ENCODE measurements around the gene EPB41L1. TPM values are rescaled to one million over a fixed set of nuclear protein-coding genes. Genes with fewer than 3 reads are reported as not detected.

EPB41L1 gene
- total RNA-seq, result 10.7 and 11.9 TPM in 2 replicates

DNA sequence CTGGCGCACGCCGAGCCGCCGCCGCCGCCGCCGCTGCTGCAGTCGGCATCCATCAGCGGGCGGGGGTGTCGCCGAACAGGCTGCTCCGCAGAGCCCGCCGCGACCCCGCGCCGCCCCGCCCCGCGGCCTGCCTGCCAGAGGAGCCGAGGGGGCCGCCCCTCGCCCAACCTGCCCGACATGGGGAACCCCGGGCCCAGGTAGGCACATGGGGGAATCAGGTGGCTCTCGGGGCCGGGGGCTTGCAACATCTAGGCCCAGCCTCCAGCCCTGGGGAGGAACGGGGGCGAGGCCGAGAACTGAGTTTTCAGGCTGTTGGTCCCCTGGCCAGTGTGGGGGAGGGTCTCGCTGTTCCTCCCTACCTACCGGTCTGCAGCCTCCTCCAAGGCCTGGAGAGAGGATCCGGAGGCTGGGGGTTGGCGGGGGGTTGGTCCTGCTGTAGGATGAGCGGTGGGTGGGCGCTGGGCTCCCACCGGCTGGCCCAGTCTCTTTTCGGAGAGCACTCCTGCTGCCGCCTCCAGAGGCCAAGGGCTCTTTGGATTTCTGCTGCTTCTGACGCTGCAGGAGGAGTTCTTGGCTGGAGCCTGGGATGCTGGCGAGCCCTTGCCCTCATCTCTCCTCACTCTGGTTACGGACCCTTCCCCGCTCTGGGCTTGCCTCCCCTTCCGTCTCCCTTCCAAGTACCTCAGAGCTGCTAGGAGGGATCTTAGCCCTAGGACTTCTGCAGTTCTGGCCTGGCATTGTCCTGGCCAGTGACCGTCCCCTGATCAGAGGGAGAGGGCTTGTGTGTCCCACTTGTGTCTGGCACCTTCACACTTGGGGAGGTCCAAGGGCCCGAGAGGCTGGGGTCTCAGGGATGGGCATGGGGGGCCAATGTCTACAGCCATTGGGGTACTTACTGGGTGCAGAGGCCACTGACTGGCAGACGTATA, at the start of gene EPB41L1:
TSS of gene EPB41L1 (plus strand) at position 41 of the 929 bp plus-strand sequence. CDS start 19,038 bp downstream, outside the sequence.
- DNase-seq (ENCODE audit: low read depth, low spot score), result no peak

DNA sequence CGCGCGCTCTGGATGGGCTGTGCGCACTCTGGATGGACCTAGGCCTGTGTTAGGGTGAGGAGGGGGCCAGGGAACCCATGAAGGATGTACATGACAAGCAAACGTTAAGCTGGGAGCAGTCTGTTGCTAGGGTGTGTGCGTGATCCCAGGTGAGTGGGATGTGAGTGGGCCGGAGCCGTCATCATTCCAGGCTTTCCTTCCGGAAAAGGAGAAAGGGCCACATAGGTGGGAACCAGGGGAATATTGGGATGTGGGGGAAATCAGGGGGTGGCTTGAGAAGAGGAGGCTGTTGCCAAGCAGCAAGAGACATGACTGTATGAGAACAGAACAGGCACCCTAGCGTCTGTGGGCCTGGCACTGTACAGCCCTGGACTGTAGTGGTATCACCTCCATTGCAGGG, 49.7 kb upstream of the EPB41L1 start:
- no peak for DNase-seq (ENCODE audit: low read depth, low spot score)

DNA sequence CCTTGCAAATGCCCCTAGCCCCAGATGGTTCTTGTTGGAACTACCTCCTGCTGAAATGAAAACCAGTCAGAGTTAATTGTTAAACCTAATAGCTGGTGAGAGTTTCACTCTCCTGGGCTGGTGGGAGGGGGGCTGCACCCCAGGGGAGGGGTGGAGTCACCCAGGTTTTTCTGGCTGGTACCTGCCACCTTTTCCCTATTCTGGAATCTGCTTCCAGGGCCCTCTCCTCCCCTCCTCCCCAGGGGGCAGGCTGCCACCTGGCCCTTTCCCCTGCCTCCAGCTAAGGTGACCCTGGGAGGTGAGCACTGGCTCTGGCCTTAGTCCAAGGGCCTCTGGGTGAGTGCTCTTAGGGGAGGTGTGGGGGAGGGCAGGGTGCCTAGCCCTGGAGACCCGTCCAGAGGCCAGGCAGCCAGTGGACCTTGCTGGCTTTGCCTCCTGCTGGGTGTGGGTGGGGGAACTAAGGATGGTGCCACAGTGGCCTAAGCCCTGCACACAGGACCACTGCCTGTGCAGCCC, 48.8 kb upstream of the EPB41L1 start:
- DNase-seq (ENCODE audit: low read depth, low spot score), result no peak

DNA sequence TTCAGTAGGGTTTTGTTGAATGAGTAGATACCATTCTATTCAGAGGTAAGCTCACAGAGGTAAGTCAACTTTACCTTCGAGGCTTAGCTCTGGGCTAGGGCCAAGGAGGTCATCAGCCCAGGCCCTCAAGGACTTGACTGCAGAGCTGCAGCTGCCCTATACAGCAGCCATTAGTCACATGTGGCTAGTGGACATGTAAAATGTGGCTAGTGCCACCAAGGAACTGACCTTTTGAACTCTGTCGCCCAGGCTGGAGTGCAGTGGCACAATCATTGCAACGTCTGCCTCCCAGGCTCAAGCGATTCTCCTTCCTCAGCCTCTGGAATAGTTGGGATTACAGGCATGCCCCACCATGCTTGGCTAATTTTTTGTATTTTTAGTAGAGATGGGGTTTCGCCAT, 47.9 kb upstream of the EPB41L1 start:
- DNase-seq (ENCODE audit: low read depth, low spot score), result no peak

DNA sequence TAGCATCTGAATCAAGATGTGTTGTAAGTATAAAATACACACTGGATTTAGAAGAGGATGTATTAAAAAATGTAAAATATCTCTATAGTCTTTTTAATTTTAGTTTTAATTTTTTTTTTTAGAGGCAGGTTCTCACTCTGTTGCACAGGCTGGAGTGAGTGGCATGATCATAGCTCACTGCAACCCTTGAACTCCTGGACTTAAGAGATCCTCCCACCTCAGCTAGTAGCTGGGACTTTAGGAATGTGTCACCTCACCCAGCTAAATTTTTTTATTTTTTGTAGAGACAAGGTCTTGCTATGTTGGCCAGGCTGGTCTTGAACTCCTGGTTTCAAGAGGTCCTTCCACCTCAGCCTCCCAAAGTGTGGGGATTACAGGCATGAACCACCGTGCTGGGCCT, 46.7 kb upstream of the EPB41L1 start:
- DNase-seq (ENCODE audit: low read depth, low spot score), result no peak

DNA sequence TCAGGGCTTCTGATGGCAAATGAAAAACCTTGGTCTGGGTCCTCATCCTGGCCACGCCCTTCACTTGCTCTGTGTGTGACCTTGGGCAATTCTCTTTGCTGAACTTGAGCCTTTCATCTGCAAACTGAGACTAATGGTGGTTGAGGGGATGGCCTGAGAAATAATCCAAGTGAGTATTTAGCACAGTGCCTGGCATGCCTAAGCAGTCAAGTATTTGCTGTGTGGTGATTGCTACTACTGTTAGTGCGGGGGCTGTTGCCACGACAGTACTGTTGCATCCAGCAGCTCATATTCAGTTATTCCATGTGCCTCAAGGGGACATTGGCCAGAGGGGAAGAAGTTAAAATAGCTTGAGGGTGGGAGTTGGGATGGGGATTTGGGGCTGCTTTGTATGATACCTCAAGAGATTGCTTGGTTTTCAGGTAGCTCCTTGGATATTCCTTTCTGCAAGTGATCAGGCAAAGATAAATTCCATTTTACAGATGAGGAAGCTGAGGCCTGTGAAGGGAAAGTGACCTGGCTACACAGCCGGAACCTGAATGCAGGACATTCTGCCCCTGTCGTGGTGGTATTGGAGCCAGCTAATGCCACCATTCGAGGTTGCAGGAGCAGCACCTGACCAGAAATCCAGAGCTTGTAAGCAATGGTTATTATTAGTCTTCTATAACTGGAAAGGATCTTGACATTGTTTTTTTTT, 45.1 kb upstream of the EPB41L1 start:
- no peak for DNase-seq (ENCODE audit: low read depth, low spot score)

DNA sequence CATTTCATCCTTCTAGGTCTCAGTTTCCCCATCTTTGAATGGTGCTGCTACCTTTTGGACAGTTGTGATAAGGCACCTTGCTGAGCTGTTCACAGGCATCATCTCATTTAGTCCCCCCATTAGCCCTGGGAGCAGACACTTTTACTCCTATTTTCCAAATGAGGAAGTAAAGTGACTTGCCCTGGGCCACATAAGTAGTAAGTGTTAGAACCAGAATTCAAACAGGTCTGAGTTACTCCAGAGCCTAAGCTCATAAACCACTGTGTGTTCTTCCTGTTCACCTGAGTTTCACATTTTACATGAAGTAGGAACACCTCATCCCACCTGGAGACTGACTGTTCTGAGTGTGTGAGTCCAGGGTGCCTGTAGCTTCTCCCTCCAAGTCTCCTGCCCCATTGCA, 43.5 kb upstream of the EPB41L1 start:
- no peak for DNase-seq (ENCODE audit: low read depth, low spot score)

DNA sequence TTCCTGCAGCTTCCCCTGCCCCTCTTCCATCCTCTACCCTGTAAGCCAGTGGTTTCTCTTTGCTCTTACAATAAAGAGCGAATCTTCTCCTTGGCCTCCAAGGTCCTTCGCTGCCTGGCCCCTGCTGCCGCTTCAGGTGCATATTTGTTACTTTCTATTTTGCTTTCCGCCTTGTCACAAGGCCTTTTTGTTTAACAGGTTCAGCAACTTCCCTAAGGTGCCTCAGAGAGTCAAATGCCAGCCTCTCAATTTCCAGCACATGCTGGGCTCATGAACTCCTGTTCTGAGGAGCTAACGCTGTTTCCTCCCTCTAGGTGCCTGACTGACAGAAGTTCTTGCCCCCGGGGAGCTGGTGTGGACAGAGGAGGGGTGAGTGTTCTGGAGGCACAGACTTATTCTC, 42.4 kb upstream of the EPB41L1 start:
- no peak for DNase-seq (ENCODE audit: low read depth, low spot score)

DNA sequence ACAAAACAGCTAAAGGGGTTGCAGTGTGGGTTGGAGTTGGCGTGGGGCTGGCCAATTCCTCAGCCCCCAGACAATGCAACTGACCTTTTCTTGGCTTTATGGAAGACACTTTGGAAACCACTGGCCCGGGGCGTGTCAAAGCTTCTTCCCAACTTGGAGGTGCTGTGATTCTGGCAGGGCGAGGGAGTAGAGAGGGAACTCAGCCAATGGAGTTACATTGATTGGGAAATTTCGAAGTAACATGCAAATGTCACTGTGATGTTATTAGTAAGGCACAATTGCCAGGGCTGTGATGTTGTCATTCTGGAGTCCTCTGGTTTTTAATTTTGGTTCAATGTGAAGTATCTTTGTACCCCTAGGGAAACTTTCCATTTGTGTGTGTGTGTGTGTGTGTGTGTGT, 41.5 kb upstream of the EPB41L1 start:
- no peak for DNase-seq (ENCODE audit: low read depth, low spot score)

DNA sequence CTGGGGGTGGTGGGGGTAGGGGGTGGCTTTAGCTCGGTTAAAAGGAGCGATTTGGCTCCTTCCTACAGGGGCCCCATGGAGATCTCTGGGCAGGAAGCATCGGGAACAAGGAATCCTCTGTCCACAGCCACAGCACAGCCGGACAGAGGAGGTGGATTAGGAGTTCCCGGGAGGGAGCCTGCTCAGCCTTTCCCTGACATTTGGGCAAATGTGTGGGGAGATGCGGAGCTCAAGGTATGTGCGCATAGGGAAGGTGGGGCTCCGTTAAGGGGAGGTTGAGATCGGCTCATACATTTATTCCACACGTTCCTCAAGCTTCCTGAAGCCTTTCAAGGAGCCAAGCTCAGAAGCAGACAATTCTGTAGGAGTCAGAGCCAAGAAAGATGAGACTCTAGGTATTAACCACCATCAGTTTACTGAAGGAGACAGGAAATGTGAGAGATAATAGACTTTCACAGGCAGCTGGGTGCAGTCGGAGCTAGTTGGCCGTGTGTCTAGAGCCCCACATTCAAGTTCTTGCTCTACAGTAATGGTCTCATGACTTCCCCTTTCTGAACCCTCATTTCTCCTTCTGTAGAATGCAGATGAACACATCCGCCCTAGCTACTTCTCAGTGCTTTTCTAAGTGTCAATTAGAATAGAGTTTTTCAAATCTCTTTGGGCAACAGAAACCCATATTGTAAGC, 40.8 kb upstream of the EPB41L1 start:
- no peak for DNase-seq (ENCODE audit: low read depth, low spot score)

DNA sequence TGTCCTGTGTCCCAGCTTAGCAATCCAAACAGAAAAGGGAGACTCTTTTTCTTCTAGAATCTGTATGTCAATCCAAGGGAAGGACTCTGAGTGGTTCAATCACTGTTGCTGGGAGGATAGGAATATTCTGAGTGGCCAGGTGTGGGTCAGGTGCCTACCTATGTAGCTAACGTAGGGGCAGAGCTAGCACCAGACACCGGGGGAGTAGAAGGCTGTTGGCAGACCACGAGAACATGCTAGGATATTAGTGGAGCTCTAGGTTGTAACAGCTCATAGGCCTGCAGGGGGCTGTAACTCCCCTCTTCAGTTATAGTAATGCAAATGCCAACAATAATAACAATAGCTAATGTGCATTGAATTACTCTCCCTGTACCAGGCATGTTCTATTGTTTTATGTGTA, 39.8 kb upstream of the EPB41L1 start:
- DNase-seq (ENCODE audit: low read depth, low spot score), result no peak

DNA sequence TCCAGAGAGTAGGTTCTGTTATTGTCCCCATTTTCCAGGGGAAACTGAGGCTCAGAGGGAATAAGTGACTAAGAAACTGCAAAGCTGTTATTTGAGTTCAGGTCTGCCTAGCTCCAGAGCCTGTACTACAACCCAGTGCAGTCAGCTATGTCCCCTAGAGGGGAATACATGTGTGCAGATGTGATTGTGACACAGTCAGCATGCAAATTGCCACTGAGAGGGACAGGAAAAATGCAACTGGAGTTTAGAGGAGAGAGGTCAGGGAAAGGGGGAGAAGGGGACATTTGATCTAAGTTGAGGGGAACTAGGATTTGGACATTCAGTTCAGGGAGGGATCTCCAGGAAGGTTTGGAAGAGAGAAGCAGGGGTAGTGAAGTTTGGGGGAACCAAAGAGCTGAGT, 38.6 kb upstream of the EPB41L1 start:
- no peak for DNase-seq (ENCODE audit: low read depth, low spot score)

DNA sequence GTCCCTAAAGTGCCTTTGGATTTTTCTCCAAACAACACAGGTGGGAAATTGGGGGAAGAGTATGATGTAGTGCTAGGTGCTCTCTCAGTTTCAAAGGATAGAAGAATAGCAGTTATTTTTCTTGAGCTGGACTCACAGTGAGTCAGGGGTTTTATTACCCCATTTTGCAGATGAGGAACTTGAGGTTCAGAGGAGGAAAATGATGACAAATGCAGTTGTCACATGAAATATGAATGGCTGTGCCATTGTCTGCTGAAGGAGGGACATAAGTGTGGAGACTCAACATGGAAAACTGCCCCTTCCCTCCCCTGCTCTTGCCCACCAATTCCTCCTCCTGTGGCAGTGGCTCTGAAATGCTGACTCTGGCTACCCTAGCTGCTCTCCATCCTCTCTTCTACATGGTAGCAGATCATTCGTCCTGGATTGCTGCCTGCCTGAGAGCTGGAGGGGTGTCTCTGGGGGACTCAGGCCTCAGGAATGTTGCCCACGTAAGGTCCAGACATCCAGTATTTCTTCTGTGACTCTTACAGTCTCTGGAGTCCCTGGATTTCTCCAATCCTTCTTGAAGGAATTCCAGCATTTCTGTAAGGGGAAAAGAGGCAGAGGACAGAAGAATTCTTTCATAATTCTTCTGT, 37.6 kb upstream of the EPB41L1 start:
- DNase-seq (ENCODE audit: low read depth, low spot score), result no peak

DNA sequence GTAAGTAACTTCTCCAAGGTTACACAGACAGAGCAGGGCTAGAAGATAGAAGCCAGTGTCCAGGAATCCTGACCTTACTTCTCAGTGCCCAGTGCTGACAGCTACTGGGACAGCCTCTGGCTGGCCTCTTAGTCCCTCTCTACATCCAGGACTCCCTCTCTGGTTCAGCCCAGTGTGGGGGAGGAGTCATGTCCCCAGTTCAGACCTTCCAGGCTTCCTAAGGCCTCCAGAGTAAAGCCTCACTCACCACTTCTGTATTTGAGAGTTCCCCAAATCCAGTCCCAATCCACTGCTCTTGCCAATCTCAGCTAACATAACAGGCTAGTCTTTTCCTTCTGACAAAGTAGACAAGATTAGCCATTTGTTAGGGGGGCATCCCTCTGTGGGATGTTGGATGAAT, 36.9 kb upstream of the EPB41L1 start:
- DNase-seq (ENCODE audit: low read depth, low spot score), result no peak

DNA sequence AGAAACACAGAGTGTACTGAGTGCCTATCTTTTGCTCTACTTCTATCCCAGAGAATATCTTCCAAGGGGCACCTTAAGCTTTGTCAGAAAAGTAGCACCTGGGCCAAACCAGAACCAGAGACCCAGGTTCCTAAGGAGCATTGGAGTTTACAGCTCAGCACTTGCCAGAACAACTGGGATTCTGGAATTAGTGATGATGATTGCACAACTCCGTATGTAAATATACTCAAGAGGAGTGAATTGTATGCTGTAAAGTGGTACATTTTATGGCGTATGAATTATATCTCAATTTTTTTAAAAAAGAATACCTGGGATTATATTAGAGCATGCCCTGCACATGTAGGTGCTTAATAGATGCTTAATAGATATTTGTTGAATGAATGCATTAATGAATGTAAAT, 36.2 kb upstream of the EPB41L1 start:
- no peak for DNase-seq (ENCODE audit: low read depth, low spot score)

DNA sequence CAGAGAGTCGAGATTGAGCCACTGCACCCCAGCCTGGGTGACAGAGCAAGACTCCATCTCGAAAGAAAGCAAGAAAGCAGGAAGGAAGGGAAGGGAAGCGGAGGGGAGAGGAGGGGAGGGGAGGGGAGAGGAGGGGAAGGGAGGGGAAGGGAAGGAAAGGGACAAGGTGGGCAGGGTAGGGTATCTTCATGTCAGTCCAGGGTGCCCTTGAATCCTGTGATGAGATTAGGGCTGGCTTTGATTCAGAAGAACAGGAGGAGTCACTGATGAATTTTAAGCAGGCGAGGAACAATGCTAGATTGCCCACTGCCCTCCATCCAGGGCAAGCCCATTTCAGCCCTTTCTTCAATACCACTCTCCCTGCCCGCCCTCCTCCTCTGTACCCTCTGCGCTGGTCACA, 35.0 kb upstream of the EPB41L1 start:
- DNase-seq (ENCODE audit: low read depth, low spot score), result no peak

DNA sequence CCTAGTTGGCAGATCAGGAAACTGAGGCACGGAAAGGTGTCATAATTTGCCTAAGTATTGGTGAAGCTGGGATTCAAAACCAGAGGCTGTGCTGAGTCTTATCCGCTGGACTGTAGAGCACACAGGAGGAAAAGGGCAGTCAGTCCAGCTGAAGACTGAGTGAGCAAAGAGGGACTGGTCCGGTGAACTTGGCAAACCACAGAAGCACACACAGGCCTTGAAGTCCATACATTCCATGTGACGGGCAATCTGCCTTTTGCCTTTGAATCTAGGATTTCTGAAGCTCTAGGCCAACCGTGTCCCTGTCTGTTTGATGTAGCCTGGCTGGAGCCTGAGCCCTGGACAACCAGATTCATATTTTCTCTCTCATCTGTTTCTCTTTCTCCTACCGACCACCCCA, 34.3 kb upstream of the EPB41L1 start:
- no peak for DNase-seq (ENCODE audit: low read depth, low spot score)

DNA sequence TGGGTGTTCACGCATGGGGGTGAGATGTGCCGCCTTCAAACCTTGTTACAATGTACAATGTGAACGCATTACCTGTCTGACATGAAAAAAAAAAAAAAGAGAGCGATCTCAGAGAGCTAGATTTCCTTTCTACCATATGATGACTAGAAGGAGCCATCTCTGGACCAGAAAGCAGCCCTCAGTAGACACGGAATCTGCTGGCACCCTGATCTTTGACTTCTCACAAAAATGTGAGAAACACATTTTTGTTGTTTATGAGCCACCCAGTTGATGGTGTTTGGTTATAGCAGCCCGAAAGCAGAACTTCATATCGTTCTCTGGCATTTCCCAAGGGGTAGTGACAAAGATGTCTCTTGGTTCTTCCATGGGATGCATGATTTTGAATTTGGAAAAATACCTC, 33.5 kb upstream of the EPB41L1 start:
- no peak for DNase-seq (ENCODE audit: low read depth, low spot score)

DNA sequence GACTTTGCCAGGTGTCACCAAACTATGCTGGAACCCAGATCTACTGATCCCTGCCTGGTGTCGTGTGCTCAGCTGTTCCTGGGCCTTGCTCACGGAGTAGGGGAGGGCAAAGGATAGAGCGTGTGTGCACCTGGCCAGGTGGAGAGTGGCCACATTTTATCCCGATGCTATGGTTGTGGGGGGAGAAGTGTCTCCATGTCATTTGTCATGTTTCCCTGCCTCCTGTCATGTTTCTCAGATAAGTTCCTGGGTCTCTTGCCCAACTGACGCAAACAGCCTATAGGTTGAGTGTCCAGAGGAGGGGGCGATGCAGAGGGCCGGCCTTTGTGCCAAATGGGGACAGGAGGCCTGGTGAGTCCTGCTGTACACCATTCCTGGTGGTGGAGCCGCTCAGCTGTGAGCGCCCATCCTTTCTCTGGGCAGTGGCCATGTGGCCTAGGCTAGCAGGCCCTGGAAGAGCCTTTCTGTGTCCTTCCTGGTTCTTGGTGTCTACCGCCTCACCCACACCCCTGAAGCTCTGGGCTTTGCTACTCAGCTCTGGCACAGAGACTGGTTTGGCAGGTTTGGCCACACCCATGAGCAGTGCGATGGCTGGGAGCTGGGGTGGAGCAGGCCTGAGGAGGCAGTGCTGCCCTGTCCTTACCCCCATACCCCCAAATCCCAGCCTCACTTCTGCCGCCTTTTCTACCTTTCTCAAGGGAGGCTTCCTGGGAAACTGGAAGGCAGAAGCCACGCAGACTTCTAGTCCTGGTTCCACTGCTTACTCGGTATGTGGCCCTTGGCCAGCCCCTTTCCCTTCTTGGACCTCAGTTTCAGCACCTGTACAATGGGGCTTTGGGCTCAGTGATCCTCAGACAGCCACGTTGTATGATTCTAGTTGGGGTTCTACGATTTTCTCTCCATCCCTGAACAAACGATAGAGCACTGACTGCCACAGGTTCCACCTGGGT, 32.3 kb upstream of the EPB41L1 start:
- DNase-seq (ENCODE audit: low read depth, low spot score), result no peak

DNA sequence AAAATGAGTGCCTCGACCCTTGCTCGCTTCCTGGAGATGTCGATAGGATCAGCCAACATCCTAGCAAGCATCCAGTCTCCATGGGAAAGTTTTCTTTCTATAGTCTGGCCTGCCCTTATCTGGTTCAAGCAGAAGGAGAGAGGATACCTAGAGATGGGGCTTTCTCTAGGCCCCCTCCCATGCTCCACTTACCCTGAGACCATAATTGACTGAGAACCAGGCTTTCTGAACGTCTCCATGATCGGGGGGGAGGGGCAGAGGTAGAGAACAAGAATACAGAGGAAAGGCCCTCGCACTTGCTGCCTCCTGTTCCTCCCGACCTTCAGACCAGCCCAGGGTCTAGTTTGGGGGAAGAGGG, 31.6 kb upstream of the EPB41L1 start:
- DNase-seq (ENCODE audit: low read depth, low spot score), result no peak

All from pulmonary artery endothelial cell (primary cell).